HEK293 (cell line): ENCODE results near the gene SENP7.

Experiments
- CTCF ChIA-PET: fragments of 350-600 bp; formaldehyde crosslinking; extraction: SDS; loops from one replicate; lab custom pipeline; 2021; ENCODE audit warnings: antibody characterized with exemption; lab: Yijun Ruan, JAX
- POLR2A ChIA-PET: fragments of 300-600 bp; formaldehyde crosslinking; extraction: SDS; loops from one replicate; lab custom pipeline; 2020; ENCODE audit warnings: antibody characterized with exemption, inconsistent platforms; lab: Yijun Ruan, JAX
- H3K27ac ChIP-seq: fragments of 200-500 bp; sonication (Bioruptor generic); 2 replicates; pipeline ENCODE4 v1.5.1; 2014; ENCODE audit warnings: low read depth, low read length, control low read depth, inconsistent platforms; ENCODE audit errors: extremely low read depth
- H3K36me3 ChIP-seq, 2 experiments: fragments of 200-500 bp in 1 of 2; sonication (Bioruptor generic) in 1 of 2; 1 replicate in 1 of 2; 2 replicates in 1 of 2; pipeline ENCODE4 v1.5.1; 2014 to 2017; ENCODE audit warnings: inconsistent platforms in 2 of 2, low read length in 2 of 2; ENCODE audit not compliant: control insufficient read depth in 2 of 2, insufficient read depth in 1 of 2
- H3K4me1 ChIP-seq: fragments of 200-500 bp; sonication (Bioruptor generic); 2 replicates; pipeline ENCODE4 v1.5.1; 2014; ENCODE audit warnings: mild to moderate bottlenecking, low read length, inconsistent platforms; ENCODE audit not compliant: control insufficient read depth, insufficient read depth
- H3K4me3 ChIP-seq: 2 replicates; pipeline ENCODE4 v1.5.1; 2011; ENCODE audit warnings: low read depth, mild to moderate bottlenecking, control low read depth, low read length, moderate library complexity
- H3K9me3 ChIP-seq: fragments of 200-500 bp; sonication (Bioruptor generic); 2 replicates; pipeline ENCODE4 v1.5.1; 2014; ENCODE audit warnings: low read depth, low read length, inconsistent platforms; ENCODE audit not compliant: control insufficient read depth, insufficient read depth
- KLF16 ChIP-seq: fragments of 450-650 bp; formaldehyde crosslinking; IDR thresholded peaks from 2 replicates; pipeline ENCODE4 v1.5.1; 2017; ENCODE audit warnings: missing biosample characterization, missing genetic modification characterization
- YY1 ChIP-seq: fragments of 450-650 bp; formaldehyde crosslinking; IDR thresholded peaks from 2 replicates; pipeline ENCODE4 v1.5.1; 2018; ENCODE audit warnings: missing biosample characterization, missing genetic modification characterization
- ZBTB49 ChIP-seq: fragments of 450-650 bp; formaldehyde crosslinking; IDR thresholded peaks from 2 replicates; pipeline ENCODE4 v1.5.1; 2016; ENCODE audit warnings: missing biosample characterization, missing genetic modification characterization, low read depth
- ZNF174 ChIP-seq: fragments of 450-650 bp; formaldehyde crosslinking; IDR thresholded peaks from 2 replicates; pipeline ENCODE4 v1.5.0; 2017; ENCODE audit warnings: missing biosample characterization, mild to moderate bottlenecking, missing genetic modification characterization
- ZNF184 ChIP-seq: fragments of 450-650 bp; IDR thresholded peaks from 2 replicates; pipeline ENCODE4 v1.5.1; 2018; ENCODE audit warnings: missing biosample characterization, mild to moderate bottlenecking, missing genetic modification characterization
- ZNF335 ChIP-seq: fragments of 450-650 bp; formaldehyde crosslinking; conservative IDR thresholded peaks from 2 replicates; pipeline ENCODE4 v1.5.1; 2016; ENCODE audit warnings: missing biosample characterization, missing genetic modification characterization
- ZNF404 ChIP-seq: fragments of 450-650 bp; formaldehyde crosslinking; IDR thresholded peaks from 2 replicates; pipeline ENCODE4 v1.5.1; 2017; ENCODE audit warnings: missing biosample characterization, missing genetic modification characterization
- ZNF433 ChIP-seq: fragments of 450-650 bp; formaldehyde crosslinking; IDR thresholded peaks from 2 replicates; pipeline ENCODE4 v1.5.1; 2016; ENCODE audit warnings: missing biosample characterization, missing genetic modification characterization, low read depth
- ZNF555 ChIP-seq: fragments of 450-650 bp; formaldehyde crosslinking; conservative IDR thresholded peaks from 2 replicates; pipeline ENCODE4 v1.5.1; 2017; ENCODE audit warnings: missing biosample characterization, mild to moderate bottlenecking, missing genetic modification characterization, inconsistent platforms
- ZNF558 ChIP-seq: fragments of 450-650 bp; formaldehyde crosslinking; IDR thresholded peaks from 2 replicates; pipeline ENCODE4 v1.5.1; 2016; ENCODE audit warnings: missing biosample characterization, missing genetic modification characterization
- ZNF560 ChIP-seq: fragments of 450-650 bp; formaldehyde crosslinking; IDR thresholded peaks from 2 replicates; pipeline ENCODE4 v1.5.1; 2017; ENCODE audit warnings: missing biosample characterization, missing genetic modification characterization, borderline replicate concordance
- ZNF626 ChIP-seq: fragments of 450-650 bp; sonication (Bioruptor Pico); formaldehyde crosslinking; IDR thresholded peaks from 2 replicates; pipeline ENCODE4 v1.5.1; 2018; ENCODE audit warnings: missing biosample characterization, missing genetic modification characterization, inconsistent platforms
- ZNF701 ChIP-seq: fragments of 450-650 bp; formaldehyde crosslinking; IDR thresholded peaks from 2 replicates; pipeline ENCODE4 v1.5.1; 2016; ENCODE audit warnings: missing biosample characterization, missing genetic modification characterization
- ZNF776 ChIP-seq: fragments of 450-650 bp; formaldehyde crosslinking; IDR thresholded peaks from 2 replicates; pipeline ENCODE4 v1.5.0; 2017; ENCODE audit warnings: missing biosample characterization, missing genetic modification characterization, borderline replicate concordance
- TF ChIP-seq, protein P1 (sequence below): fragments of 450-650 bp; formaldehyde crosslinking; IDR thresholded peaks from 2 replicates; pipeline ENCODE4 v1.5.1; 2017; ENCODE audit warnings: missing biosample characterization, missing genetic modification characterization

Gene SENP7

GRCh38 chr3:101387351-101387750 lies 125.7 kb downstream of the SENP7 start (continued):
- TF ChIP-seq ZNF558 (tag by site-specific recombination) (no peak), ZNF184 (tag by site-specific recombination) (no peak), ZNF174 (no peak), YY1 (tag by site-specific recombination) (no peak), ZNF335 (tag by site-specific recombination) (no peak)
- TF ChIP-seq, protein P1, sequence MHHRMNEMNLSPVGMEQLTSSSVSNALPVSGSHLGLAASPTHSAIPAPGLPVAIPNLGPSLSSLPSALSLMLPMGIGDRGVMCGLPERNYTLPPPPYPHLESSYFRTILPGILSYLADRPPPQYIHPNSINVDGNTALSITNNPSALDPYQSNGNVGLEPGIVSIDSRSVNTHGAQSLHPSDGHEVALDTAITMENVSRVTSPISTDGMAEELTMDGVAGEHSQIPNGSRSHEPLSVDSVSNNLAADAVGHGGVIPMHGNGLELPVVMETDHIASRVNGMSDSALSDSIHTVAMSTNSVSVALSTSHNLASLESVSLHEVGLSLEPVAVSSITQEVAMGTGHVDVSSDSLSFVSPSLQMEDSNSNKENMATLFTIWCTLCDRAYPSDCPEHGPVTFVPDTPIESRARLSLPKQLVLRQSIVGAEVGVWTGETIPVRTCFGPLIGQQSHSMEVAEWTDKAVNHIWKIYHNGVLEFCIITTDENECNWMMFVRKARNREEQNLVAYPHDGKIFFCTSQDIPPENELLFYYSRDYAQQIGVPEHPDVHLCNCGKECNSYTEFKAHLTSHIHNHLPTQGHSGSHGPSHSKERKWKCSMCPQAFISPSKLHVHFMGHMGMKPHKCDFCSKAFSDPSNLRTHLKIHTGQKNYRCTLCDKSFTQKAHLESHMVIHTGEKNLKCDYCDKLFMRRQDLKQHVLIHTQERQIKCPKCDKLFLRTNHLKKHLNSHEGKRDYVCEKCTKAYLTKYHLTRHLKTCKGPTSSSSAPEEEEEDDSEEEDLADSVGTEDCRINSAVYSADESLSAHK (tag by site-specific recombination), result no peak

- no peak for TF ChIP-seq ZNF776 (tag by site-specific recombination)
- TF ChIP-seq ZNF555 (tag by site-specific recombination), result no peak
- TF ChIP-seq ZNF560 (tag by site-specific recombination), result no peak
- no peak for TF ChIP-seq ZNF701 (tag by site-specific recombination)
- H3K4me3 ChIP-seq, result no peak overlapping the region
These were observed 128.6 kb downstream of the SENP7 start for GRCh38 chr3:101384426-101384825.

GRCh38 chr3:101383656-101384055 lies 129.4 kb downstream of the SENP7 start:
- no peak overlapping the region for H3K27ac ChIP-seq
- no peaks in the 10 kb centered on the region for H3K9me3 ChIP-seq
- no peaks in the 10 kb centered on the region for H3K36me3 ChIP-seq
- TF ChIP-seq ZNF433 (no peak), ZNF626 (tag by site-specific recombination) (no peak)
- TF ChIP-seq, all 188 proteins: peak for 0
- CTCF ChIA-PET, result no interaction called here
- POLR2A ChIA-PET, result no interaction called here
- H3K4me1 ChIP-seq, result no peaks in the 10 kb centered on the region
- H3K4me3 ChIP-seq, result no peak overlapping the region

More at GRCh38 chr3:101384426-101384825, 128.6 kb downstream of the SENP7 start:
- ChIA-PET POLR2A (no interaction called here), CTCF (interaction anchor here (0.6 kb wide), 1 partner anchor 22 kb away, joined by 3 read pairs; no protein-coding TSS in a partner anchor)
- Histone ChIP-seq H3K27ac (no peak overlapping the region), H3K36me3 (no peaks in the 10 kb centered on the region), H3K9me3 (no peaks in the 10 kb centered on the region), H3K4me1 (no peaks in the 10 kb centered on the region)

DNA sequence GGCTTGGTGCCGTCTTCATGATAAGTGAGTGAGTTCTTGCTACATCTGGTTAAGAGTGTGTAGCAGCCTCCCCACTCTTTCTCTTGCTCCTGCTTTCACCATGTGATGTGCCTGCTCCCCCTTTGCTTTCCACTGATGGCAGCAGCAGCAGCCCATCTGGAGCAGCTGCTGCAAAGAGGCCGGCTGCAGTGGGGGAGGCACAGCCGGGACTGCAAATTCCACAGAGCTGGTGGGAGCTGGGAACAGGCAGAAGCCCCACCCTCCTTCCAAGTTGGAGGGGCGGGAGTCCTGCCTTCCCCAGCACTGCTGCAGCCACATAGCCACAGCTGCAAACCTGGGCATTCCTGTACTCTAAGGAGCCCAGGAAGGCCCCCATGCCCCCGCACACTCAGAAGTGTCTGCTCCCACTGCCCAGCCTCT lies 129.8 kb downstream of the SENP7 start:
- no peak for TF ChIP-seq ZNF174
- no peak for TF ChIP-seq ZBTB49 (tag by site-specific recombination)
- TF ChIP-seq ZNF404, result no peak
- no peak for TF ChIP-seq KLF16 (tag by site-specific recombination)
- CTCF ChIA-PET, result no interaction called here
- H3K27ac ChIP-seq, result no peak overlapping the region
- H3K4me3 ChIP-seq, result no peak overlapping the region
- POLR2A ChIA-PET, result no interaction called here
- H3K4me1 ChIP-seq, result no peaks in the 10 kb centered on the region
- H3K36me3 ChIP-seq, result no peaks in the 10 kb centered on the region
- H3K9me3 ChIP-seq, result no peaks in the 10 kb centered on the region
